UCSD-AML1 (cell line): ENCODE data around the gene CLASP2.

Experiments used
- DNase-seq: peaks from one replicate; lab custom pipeline; 2025; ENCODE audit not compliant: unreplicated experiment; lab: John Stamatoyannopoulos, UW

CLASP2 gene

GRCh38 chr3:33639889-33640288 is 78.2 kb downstream of the CLASP2 start:
- DNase-seq = no peak

- no peak for DNase-seq
Observed at GRCh38 chr3:33637482-33637881, 80.6 kb downstream of the CLASP2 start.

- no peak for DNase-seq
Observed at GRCh38 chr3:33636125-33636850, 81.8 kb downstream of the CLASP2 start.

GRCh38 chr3:33634262-33634661 is 83.8 kb downstream of the CLASP2 start:
- no peak for DNase-seq

- no peak for DNase-seq
Observed at GRCh38 chr3:33629219-33629618, 88.8 kb downstream of the CLASP2 start.

- DNase-seq = no peak
Observed at GRCh38 chr3:33624756-33625155, 93.3 kb downstream of the CLASP2 start.

GRCh38 chr3:33613041-33613440 is 105.0 kb downstream of the CLASP2 start:
- no peak for DNase-seq

GRCh38 chr3:33612607-33613006 is 105.4 kb downstream of the CLASP2 start:
- no peak for DNase-seq

- DNase-seq = no peak
Observed at GRCh38 chr3:33602829-33603228, 115.2 kb downstream of the CLASP2 start.

- DNase-seq = no peak
Observed at GRCh38 chr3:33597257-33597689, 120.8 kb downstream of the CLASP2 start.

GRCh38 chr3:33592999-33593398 is 125.1 kb downstream of the CLASP2 start:
- DNase-seq = no peak

GRCh38 chr3:33590541-33590940 is 127.5 kb downstream of the CLASP2 start:
- no peak for DNase-seq

GRCh38 chr3:33586402-33586801 is 131.7 kb downstream of the CLASP2 start:
- DNase-seq = no peak

- DNase-seq = no peak
Observed at GRCh38 chr3:33582234-33582633, 135.8 kb downstream of the CLASP2 start.

- no peak for DNase-seq
Observed at GRCh38 chr3:33581666-33582065, 136.4 kb downstream of the CLASP2 start.

- DNase-seq = no peak
Observed at GRCh38 chr3:33579840-33580239, 138.2 kb downstream of the CLASP2 start.

GRCh38 chr3:33579178-33579510 is 138.9 kb downstream of the CLASP2 start:
- DNase-seq = no peak

GRCh38 chr3:33578325-33579177 is 139.5 kb downstream of the CLASP2 start:
- no peak for DNase-seq

GRCh38 chr3:33577588-33577987 is 140.5 kb downstream of the CLASP2 start:
- DNase-seq = no peak

GRCh38 chr3:33577173-33577572 is 140.9 kb downstream of the CLASP2 start:
- DNase-seq = no peak

GRCh38 chr3:33575311-33575710 is 142.7 kb downstream of the CLASP2 start:
- DNase-seq = no peak

GRCh38 chr3:33557829-33558228 is 160.2 kb downstream of the CLASP2 start:
- no peak for DNase-seq
